ENCODE results near the gene ADAM23.

ADAM23 gene

DNA sequence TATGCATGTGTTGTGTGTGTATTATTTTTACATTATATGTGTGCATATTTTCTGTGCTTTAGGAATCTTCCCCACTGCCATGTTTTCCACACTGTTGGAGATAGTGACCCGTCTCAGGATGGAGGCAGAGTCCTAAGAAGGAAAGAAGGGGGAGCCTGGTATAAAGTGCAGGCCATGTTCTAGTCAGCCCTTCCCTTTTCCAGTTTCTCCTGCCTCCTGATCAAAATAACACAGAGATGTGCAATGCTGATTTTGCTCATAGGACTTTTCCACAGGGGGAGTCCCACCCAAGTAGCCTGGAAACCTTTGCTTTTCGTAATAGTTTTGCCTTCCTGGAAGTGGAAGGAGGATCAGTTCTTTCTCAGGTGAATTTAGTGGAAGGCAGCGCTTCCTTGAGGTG, 126.1 kb downstream of the ADAM23 start:
- DNase-seq (ENCODE audit: low read depth): no peak

DNA sequence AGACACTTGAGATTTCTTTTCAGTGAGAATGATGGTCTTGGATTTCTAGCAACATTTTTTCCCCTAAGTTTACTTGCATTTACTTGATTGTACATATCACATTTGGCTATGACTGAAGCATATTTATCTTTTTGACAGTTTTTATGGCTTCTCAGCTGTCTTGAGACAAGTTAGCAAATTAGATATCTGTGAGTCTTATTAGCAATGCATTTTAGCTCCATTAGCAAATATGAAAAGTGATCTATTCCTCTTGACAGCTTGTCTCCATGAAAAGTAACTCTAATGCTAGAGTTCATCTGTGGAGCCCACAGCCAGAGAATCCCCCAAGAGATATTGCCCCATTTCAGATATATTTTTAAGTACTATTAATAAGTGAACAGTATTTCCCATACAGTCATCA, 126.9 kb downstream of the ADAM23 start:
- DNase-seq (ENCODE audit: low read depth): no peak

DNA sequence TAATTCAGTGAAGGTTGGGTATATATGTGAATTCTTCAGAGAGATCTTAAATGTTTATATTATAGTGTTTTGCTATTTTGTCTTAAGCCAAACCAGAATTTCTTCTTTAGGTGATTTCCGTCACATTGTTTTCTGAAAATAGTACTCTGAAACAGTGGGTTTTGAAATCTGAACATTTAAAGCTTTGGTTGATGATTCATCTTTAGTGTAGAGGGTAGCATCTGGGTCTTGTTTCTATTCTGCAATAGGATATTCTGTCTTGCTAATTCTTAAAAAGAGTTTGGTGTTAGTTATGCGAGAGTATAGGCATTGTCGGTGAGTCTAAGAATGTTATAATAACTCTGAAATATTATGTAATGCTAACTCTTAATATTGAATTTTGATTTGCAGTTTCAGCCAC, 129.4 kb downstream of the ADAM23 start:
- DNase-seq (ENCODE audit: low read depth): no peak

DNA sequence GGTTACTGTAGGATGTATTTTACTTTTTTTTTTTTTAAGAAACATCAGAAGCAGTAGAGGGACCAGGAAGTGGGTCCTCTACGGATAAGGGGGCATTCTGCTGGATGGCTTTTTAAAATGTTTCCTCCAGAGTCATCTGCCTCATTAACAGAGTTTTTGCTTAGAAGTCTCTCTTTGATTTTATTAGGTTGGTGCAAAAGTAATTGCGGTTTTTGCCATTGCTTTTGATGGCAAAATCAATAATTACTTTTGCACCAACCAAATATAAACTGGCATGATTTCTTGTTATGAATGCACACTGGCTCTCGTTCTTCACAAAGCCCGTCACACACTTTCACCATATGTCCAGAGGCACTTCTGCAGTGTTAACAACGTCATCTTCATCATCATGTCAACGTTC, 130.5 kb downstream of the ADAM23 start:
- no peak for DNase-seq (ENCODE audit: low read depth)

DNA sequence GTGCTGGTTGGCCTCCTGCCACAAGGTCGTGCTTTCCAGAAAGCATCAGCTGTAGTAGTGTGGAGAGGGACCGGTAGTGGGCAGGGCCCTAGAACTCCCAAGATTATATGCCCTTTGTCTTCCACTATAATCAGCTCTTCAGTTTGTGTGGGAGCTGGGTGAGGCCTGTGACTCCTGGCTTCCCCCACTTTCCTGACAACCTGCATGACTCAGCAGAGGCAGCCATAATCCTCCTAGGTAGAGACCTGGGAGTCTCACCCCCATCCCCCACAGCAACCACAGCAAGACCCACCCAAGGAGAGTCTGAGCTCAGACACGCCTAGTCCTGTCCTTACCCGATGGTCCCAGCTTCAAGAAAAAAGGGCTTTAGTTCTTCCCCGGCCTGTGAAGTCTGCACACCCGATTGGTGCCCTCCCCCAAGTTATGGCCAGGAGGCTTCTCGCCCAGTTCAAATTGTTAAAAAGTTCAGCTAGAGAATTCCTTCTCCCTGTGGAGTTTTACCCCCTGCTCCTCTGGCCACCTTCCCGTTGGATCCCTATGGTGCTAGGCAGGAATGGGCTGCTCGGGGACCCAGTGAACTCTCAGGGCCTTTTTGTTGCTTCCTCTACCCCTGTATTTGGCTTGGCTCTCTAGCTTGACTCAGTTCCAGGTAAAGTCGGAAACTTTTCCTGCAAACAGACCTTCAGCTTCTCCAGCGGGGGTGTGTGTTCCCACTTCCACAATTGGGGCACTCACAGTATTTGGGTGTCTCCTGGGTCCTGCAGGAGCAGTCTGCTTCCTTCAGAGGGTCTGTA, 141.2 kb downstream of the ADAM23 start:
- DNase-seq (ENCODE audit: low read depth): no peak

DNA sequence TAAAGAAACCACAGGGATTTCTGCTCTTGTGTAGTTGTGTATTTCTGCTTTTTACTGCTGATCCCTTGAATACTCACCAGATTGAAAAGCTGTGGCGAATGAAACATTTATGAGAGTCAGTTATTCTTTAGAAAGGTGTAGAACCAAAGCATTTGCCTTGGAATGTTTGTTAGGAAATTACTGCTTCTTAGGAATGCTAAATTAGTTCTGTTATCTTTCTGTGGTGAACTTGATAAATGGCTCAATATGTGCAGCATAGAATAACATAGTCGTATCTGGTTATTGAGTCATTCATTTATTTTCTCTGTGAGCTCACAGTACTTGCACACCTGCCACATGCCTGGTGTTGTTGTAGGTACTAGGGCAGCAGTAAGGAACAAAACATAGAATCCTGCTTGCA, 142.0 kb downstream of the ADAM23 start:
- no peak for DNase-seq (ENCODE audit: low read depth)

DNA sequence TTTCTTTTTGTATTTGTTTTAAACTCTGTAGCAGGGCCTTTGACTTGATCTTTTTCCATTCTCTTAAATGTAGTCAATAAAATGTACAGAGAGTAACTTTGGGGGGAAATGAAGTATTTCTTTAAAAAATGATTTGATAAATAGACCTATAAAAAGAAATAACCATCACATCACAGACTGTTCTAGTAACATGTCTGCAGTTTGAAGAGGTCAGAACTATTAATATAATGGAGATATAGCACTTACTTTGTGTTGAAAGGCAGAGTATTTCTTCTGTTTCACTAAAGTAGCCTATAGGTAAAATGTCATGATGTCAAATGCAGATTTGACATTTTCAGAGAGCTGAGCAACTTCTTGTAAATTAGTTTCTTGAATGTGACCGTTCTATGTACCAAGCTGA, 143.3 kb downstream of the ADAM23 start:
- DNase-seq (ENCODE audit: low read depth): no peak

DNA sequence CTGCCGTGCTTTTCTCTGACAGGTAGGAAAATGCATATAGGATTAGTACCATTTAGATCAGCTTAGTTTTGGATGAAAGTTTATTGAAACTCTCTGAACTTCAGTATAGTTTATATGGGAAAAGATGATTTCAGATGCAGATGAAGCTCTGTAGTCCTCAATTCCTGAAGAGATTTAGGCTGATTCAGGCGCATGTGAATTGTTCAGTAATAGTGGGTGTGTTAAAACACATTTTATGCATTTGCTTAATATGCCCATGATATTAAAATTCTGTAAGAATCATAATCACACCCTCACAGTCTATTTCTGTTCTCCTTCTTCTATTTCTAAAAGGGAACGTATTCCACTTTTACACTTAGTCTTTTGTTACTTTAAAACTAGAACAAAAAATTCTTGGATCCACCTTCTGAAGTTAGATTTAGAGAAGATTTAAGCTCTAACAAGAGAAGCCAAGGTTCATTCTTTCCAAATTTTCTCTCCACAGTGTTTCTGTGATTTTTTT, 154.4 kb downstream of the ADAM23 start:
- DNase-seq (ENCODE audit: low read depth): no peak

DNA sequence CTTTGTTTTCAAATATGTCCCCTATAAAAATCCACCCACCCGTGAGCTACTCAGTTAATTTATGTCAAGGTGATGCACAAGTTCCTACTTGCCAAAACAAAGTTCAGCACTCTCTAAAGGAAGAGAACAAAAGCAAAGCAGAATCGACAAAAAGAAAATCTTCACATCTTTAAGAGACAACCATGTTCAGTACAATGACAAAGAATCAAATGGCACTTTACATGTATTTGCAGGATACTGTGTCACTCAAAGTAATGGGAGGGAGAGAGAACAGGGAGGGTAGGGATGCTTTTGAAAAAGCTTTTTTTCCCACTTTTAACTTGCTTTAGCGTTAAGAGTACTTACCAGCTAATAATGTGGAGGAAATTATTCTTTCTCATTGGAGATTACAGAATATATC, 159.9 kb downstream of the ADAM23 start:
- no peak for DNase-seq (ENCODE audit: low read depth)

DNA sequence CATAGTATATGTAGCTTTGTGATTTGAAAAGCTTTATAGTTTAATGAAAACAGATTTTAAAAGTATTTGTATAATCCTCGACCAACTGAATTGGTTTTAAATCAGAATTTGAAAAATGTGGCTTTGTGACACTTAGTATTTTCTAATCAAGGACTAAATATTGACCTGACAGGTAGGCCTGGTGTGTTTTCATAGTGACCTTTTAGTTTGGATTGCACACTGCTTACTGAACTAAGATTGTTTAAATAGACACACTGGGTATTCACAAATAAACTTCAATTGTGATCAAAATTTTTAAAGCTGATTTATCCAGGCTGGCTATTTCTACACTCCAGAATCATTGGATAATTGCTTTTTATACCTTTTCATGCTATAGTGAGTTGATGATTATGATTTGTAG, 167.1 kb downstream of the ADAM23 start:
- DNase-seq (ENCODE audit: low read depth): no peak

DNA sequence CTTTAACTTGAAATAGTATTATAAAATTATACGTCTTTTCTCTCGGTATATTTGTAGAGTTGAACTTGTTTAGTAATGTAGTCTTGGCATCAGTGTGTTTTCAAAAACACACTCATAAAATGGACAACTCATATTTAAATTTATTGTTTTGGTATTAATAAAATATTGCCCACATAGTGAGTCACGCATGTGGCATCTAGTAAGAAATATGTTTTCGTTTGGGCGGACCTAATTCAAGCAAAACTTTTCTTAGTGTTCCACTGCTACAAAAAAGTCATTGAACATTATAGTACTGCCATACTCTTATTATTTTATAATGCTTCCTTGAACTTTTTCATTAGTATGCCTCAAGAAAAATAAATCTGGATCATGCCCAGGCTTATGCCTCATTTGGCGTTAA, 167.9 kb downstream of the ADAM23 start:
- DNase-seq (ENCODE audit: low read depth): no peak

DNA sequence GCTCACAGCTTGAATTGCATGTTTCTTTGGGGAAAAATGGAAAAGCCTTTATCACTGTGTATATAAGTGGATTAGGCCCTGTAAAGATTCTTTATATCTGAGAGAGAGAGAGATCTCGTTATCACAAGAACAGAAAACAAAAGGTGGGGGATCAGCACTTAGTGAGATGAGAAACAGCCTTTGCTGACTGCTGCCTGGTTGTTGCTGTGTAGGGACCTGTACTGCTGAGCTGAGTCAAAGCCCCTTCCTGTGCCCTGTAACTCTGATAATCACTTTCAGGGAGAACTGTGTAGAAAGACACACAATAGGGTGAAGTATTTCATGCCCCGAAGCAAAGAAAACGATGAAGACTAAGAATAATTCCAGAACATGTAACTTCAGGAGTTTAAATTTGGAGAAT, 168.4 kb downstream of the ADAM23 start:
- no peak for DNase-seq (ENCODE audit: low read depth)

DNA sequence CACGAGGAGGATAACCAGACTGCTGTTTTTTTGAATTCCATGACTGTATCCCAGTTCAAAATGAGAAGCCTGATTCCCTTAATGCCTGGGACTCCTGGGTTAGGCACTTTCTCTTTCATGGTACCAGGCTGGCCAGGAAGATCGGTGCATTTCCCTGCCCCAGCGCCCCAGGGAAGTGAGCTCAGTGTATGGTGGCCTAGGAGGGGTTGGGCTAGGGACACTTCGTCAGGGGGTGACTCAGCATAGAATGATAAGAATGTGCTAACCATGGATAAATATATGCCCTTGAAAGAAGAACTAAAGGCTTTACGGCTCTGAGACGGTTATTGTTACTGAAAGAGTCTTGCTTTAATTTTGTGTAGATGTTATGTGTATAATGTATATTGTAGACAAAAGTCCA, 171.5 kb downstream of the ADAM23 start:
- DNase-seq (ENCODE audit: low read depth): no peak

DNA sequence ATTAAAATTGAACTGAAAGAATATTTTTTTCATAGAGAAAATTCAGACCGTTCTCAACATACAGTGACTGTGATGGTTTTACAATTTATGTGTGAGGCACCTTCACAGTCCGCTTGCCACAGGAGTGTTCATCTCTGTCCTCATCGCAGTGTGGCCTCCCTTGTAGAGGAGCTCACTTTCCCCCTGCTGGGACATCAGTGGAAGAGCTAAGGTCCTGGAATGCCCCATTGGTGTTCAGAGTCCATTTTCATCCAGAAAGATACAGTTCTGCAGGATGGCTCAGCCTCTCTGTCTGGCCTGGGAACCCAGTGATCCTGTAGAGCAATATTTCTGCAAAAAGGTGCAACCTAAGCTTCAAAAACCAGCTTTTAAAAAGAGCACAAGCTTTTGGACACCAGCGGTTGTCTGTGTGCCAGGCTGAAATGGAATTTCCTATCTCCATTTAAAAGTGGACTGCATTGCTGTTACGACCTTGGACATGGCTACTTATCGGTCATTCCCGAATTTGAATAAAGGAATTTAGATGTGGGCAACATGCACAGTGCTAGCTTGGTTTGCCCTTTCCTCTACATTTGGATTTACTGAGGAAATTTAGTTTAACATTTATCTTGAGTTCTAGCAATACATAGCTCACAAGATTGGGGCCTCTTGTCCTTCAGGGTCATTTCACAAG, 172.2 kb downstream of the ADAM23 start:
- no peak for DNase-seq (ENCODE audit: low read depth)

DNA sequence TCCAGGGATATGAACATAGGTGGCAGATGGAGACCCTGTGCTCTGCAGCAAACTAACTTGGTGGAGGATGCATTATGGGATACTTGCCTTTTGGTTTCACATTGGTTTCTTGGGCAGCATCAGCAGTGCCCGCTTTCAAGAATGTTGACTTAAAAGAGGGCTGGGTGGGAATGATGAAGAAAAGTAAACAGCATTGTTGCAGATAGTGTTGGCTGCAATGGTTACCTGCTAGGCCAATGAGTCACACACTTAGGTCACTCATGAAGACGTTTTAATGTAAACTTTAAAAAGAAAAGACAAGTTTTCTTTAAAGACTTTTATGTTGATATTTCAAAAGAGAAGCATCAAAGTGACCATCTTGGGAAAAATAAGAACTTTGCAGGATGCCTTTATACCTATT, 172.8 kb downstream of the ADAM23 start:
- no peak for DNase-seq (ENCODE audit: low read depth)

DNA sequence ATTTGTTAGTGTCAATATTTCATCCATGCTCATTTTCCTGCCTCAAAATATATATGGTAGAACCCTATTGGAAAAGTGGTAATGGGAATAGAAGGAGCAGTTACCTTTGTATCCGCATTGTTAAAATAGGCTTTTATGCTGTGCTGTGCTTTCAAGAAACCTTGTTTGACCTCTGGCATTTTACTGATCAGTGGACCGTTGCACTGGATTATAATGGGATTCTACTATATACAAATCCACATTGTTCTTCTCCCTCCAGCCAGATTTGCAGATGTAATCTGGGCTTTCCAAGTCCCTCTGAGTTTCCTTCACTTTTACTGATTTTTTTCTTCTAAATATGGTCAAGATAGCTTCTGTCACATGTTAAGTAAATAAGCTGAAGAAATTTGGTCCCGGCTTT, 175.7 kb downstream of the ADAM23 start:
- DNase-seq (ENCODE audit: low read depth): no peak

DNA sequence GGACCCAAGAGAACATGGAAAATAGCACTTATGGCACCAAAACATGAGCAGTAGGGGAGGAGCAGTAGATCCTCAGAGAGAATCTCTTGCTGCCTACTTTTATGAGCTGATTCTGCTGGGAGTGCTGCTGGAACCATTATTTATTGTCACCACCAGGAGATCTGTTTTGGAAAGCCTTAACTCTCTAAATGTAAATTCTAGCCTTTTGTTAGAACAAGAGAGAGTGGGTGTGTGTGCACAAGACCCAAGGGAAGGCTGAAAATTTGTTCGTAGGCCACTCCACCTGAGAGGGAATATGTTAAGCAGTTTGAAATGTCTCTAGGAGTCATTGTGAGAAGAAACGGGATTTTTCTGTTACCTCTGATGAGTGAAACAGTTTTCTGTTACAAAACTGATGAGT, 182.8 kb downstream of the ADAM23 start:
- DNase-seq (ENCODE audit: low read depth): no peak

DNA sequence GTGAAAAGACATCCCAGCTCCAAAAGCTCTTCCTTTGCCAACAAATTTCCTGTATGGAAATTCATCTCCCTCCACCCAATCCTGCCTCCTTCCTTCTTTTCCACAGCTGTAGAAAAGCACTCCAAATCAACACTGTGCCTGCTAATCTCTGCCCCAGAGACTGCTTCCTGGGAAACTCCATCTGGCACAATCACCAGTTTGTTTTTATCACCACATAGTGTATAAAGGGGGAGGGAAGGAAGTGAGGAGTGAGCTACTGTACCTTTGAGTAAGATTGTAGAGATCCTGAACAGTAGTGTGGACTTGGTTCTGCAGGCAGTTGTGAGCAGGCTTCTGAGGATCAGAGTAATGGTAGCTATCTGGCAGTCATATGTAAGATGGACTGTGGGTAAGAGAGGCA, 184.3 kb downstream of the ADAM23 start:
- no peak for DNase-seq (ENCODE audit: low read depth)

DNA sequence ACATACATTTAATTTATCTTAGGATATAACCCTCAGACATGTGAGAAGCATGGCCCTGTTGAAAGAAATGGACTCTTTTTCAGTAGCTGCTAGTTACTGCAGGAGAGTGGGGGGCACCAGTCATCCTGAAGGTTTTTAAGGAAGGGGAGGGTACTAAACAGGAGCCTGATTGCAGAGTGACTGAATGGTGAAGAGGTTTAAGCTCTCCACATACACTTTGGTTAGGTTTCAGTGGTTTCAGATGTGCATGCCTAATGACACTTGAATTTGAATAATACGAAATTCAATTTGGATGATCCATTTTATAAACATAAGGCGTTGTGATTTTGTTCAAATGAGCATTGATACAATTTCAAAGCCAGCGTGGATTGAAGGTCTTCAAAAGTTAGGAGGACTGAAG, 188.0 kb downstream of the ADAM23 start:
- DNase-seq (ENCODE audit: low read depth): no peak

DNA sequence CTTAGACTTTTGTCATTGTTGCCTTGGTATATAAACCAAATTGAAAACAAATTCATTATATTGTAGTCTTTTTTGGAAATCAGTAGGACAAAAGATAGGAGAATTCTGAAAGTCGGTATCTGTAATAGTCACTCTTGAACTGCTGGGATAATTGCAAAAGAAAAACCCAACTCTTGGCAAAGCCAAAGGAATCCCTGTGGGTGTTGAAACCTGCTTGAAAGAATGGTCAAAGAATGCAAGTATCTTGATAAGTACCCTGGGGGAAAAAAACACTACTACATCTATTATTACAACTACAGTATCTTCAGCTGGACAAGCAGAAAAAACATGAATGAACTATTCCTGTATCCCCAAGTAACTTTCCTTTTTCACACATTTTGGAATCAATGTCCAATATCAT, 191.7 kb downstream of the ADAM23 start:
- no peak for DNase-seq (ENCODE audit: low read depth)

DNA sequence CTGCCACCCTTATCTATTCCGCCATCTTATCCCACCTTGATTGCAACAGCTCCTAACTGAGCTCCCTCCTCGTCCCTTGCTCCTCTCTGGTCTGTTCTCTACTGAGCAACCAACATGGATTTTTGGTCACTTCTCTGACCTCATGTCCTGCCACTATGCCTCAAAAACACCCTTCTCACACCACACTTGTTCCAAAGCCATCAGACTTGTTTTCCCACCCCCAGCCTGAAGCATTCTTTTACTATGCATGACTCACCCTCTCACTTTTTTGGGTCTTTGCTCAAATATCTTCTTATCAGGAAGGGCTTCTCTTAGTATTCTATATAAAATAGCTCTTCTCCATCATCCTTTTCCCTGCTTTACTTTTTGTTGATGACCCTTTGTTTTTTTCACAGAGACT, 196.3 kb downstream of the ADAM23 start:
- no peak for DNase-seq (ENCODE audit: low read depth)

DNA sequence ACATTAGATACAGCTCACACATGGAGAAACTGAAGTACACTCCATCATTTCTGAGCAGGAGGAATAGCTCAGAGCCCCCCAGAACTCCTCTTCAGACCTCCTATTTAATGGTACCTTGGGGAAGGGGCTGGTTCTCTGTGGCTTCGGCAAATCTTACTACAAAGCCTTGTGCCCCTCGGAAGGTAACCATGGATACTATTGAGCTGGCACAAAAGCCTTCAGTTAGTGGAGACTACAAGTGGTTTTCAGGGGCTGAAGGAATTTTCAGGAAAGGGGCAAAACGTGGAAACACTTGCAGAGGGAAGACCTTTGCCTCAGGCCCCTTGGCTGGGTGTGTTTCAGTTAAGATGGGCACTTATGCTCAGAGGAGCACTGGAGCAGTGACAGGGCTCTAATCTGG, 197.9 kb downstream of the ADAM23 start:
- DNase-seq (ENCODE audit: low read depth): no peak

DNA sequence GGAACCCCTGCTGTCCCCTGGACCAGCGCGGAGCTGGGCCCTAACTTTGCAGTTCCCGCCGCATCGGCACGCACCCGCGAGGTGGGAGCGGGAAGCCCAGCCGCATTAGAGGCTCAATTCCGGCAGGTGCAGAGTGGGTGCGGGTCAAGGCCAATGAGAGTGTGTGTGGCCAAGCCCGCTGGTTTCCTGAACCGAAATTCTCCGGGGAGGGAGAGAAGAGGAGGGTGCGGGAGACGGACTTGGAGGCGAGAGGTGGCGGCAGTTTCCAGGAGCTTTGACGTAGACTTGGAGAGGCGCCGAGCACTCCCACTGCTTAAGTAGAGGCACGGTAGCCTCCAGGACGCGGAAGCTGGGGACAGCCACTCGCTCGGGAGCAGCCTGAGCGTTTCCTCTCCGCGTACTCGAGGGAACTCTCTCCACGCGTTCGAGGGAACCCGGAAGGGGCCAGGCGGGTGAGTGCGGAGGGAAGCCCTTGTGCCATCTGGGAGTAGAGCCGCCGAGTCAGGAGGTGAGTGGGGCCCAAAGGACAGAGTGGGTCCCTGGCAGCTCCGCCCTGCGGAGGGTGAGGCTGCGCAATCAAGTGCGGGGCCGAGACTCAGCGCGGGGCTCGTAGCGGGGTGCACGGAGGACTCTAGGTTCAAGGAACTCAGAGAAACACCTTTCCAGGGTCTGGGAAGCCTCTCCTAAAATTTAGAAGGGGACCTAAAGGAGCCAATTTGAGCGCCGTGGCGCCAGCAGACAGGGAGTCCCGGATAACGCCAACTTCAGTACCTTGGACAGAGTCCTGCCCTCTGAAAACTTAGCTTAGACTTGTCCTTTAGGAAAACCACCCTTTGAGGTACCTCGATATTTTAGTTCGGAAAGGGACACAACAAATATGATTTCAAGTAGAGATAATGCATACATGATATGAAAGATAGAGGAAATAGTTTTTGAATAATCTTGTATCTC, 199.0 kb downstream of the ADAM23 start, which contains the start of gene FAM237A:
Gene FAM237A, plus strand, starts transcription at position 413 of the 951 bp plus-strand sequence. CDS start 1,750 bp downstream, outside the sequence.
- no peak for DNase-seq (ENCODE audit: low read depth)

Measured in stimulated activated CD8-positive, alpha-beta memory T cell treated with anti-CD3 and anti-CD28 coated beads, Interleukin-15, amount 100 ng/mL, for 1 hour (primary cell).